ENCODE results near the gene UACA. TPM values are rescaled to one million over a fixed set of nuclear protein-coding genes. Genes with fewer than 3 reads are reported as not detected.
"Not testable (repeated sequence)": the region's sequence is repeated elsewhere in the genome, so short reads cannot be mapped to it uniquely, and the experiment has no call there.

Gene UACA
- total RNA-seq, 1 donor: 161 TPM

GRCh38 chr15:70750203-70750869, 13.0 kb downstream of the UACA start:
- H3K79me2 ChIP-seq (ENCODE audit: insufficient read depth, low read length): peaks cover 93% of the 10 kb centered on the region
- H3K27ac ChIP-seq (ENCODE audit: low read depth, low read length): no peak overlapping the region
- peaks cover 18% of the 10 kb centered on the region for H3K36me3 ChIP-seq (ENCODE audit: insufficient read depth, low read length)
- no peak overlapping the region for H2AFZ ChIP-seq (ENCODE audit: low read length)
- H3K4me1 ChIP-seq (ENCODE audit: insufficient read depth, low read length): peaks cover 20% of the 10 kb centered on the region
- H3K27me3 ChIP-seq (ENCODE audit: insufficient read depth, low read length): no peaks in the 10 kb centered on the region
- H3K4me3 ChIP-seq (ENCODE audit: insufficient read depth, low read length): no peak overlapping the region
- no peaks in the 10 kb centered on the region for H3K9me3 ChIP-seq (ENCODE audit: low read depth, low read length)
- H3K4me2 ChIP-seq (ENCODE audit: insufficient read depth, low read length): no peak overlapping the region
- no peak for TF ChIP-seq CTCF (IDR thresholded peaks at IDR 0.05; ENCODE audit: extremely low read depth, low read depth, low read length)
- no peak for DNase-seq (ENCODE audit: insufficient read length, low spot score, missing footprints)
- H4K20me1 ChIP-seq (ENCODE audit: insufficient read depth, low read length): peaks cover 45% of the 10 kb centered on the region

- peaks cover 26% of the 10 kb centered on the region for H3K4me1 ChIP-seq (ENCODE audit: insufficient read depth, low read length)
- H3K4me2 ChIP-seq (ENCODE audit: insufficient read depth, low read length): peak overlapping the region; percentile 26
- H3K27me3 ChIP-seq (ENCODE audit: insufficient read depth, low read length): no peaks in the 10 kb centered on the region
- H3K4me3 ChIP-seq (ENCODE audit: insufficient read depth, low read length): no peak overlapping the region
- H4K20me1 ChIP-seq (ENCODE audit: insufficient read depth, low read length): peaks cover 35% of the 10 kb centered on the region
- H3K9me3 ChIP-seq (ENCODE audit: low read depth, low read length): no peaks in the 10 kb centered on the region
- peak overlapping the region; percentile 17 for H3K27ac ChIP-seq (ENCODE audit: low read depth, low read length)
- H2AFZ ChIP-seq (ENCODE audit: low read length): no peak overlapping the region
- H3K79me2 ChIP-seq (ENCODE audit: insufficient read depth, low read length): peaks cover 92% of the 10 kb centered on the region
- no peak for TF ChIP-seq CTCF (IDR thresholded peaks at IDR 0.05; ENCODE audit: extremely low read depth, low read depth, low read length)
- DNase-seq (ENCODE audit: insufficient read length, low spot score, missing footprints): no peak
- H3K36me3 ChIP-seq (ENCODE audit: insufficient read depth, low read length): peaks cover 10% of the 10 kb centered on the region
Observed at GRCh38 chr15:70748281-70748747, 15.0 kb downstream of the UACA start.

- not testable (repeated sequence) for H3K9me3 ChIP-seq (ENCODE audit: low read depth, low read length); H3K27me3 ChIP-seq (ENCODE audit: insufficient read depth, low read length); H3K4me2 ChIP-seq (ENCODE audit: insufficient read depth, low read length); DNase-seq (ENCODE audit: insufficient read length, low spot score, missing footprints); H3K27ac ChIP-seq (ENCODE audit: low read depth, low read length); H2AFZ ChIP-seq (ENCODE audit: low read length); H3K4me3 ChIP-seq (ENCODE audit: insufficient read depth, low read length); H3K36me3 ChIP-seq (ENCODE audit: insufficient read depth, low read length)
- Histone ChIP-seq H3K79me2 (ENCODE audit: insufficient read depth, low read length) (peaks cover 91% of the 10 kb centered on the region), H4K20me1 (ENCODE audit: insufficient read depth, low read length) (peaks cover 41% of the 10 kb centered on the region), H3K4me1 (ENCODE audit: insufficient read depth, low read length) (peaks cover 32% of the 10 kb centered on the region)
Observed at GRCh38 chr15:70746598-70746997, 16.8 kb downstream of the UACA start.

- DNase-seq (ENCODE audit: insufficient read length, low spot score, missing footprints): no peak
- Histone ChIP-seq H3K4me1 (ENCODE audit: insufficient read depth, low read length) (peaks cover 33% of the 10 kb centered on the region), H3K36me3 (ENCODE audit: insufficient read depth, low read length) (no peaks in the 10 kb centered on the region), H2AFZ (ENCODE audit: low read length) (peak overlapping the region; percentile 34), H3K4me3 (ENCODE audit: insufficient read depth, low read length) (peak overlapping the region; percentile 66), H4K20me1 (ENCODE audit: insufficient read depth, low read length) (peaks cover 32% of the 10 kb centered on the region), H3K27me3 (ENCODE audit: insufficient read depth, low read length) (no peaks in the 10 kb centered on the region), H3K9me3 (ENCODE audit: low read depth, low read length) (no peaks in the 10 kb centered on the region), H3K4me2 (ENCODE audit: insufficient read depth, low read length) (peak overlapping the region; percentile 81), H3K79me2 (ENCODE audit: insufficient read depth, low read length) (peaks cover 90% of the 10 kb centered on the region), H3K27ac (ENCODE audit: low read depth, low read length) (peak overlapping the region; percentile 67)
- TF ChIP-seq CTCF (IDR thresholded peaks at IDR 0.05; ENCODE audit: extremely low read depth, low read depth, low read length): no peak
Observed at GRCh38 chr15:70742928-70743327, 20.4 kb downstream of the UACA start.
